ENCODE measurements around the gene TMSB10.
"Not testable (repeated sequence)": the region's sequence is repeated elsewhere in the genome, so short reads cannot be mapped to it uniquely, and the experiment has no call there.

Gene TMSB10

DNA sequence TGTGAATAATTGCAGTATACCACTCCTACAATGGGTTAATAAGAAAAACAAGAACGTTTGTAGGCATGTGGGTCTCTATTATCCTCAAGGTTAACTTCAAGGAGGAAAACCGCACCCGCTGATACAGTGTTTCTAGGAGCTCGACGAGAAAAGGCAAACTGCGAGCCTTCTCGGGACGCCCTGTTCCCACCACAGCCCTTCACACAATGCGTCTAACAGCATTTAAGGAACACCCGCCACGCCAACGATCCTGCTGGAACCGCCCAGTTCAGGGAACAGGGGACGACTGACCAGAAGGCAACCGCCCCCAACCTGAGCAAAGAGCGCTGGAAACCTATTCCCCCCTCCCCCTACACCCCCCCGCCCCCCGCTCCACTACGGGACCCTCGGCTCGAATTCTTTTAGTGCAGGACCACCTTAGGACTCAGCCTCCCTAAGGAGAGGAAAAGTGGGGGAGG lies 710 bp upstream of the TMSB10 start:
- no peak for DNase-seq (ENCODE audit: low spot score)

DNA sequence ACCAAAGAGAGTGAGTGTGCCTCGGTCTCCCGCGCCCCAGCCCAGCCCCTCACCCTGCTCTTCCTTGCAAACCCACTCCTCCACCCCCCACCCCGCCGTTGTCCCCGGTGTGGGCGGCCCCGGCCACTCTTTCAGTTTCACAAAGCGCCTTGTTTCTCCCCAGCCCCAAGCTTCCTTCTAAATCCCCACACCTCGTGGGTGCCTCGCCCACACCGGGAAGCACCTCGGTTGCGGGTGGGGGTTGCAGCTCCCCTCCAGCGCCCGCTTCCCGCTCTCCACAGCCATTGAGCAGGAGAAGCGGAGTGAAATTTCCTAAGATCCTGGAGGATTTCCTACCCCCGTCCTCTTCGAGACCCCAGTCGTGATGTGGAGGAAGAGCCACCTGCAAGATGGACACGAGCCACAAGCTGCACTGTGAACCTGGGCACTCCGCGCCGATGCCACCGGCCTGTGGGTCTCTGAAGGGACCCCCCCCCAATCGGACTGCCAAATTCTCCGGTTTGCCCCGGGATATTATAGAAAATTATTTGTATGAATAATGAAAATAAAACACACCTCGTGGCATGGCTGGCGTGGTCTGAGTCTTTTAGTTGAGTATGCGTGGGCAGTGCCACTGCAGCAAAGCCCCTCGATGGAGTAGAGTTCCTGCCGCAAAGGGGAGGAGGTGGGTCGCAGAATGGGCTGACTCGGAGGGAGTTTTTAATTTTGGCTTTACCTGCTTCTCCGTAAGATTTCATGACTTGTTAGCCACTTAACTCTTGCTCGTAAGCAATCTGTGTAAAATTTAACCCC lies 848 bp downstream of the TMSB10 start:
- no peak for DNase-seq (ENCODE audit: low spot score)

DNA sequence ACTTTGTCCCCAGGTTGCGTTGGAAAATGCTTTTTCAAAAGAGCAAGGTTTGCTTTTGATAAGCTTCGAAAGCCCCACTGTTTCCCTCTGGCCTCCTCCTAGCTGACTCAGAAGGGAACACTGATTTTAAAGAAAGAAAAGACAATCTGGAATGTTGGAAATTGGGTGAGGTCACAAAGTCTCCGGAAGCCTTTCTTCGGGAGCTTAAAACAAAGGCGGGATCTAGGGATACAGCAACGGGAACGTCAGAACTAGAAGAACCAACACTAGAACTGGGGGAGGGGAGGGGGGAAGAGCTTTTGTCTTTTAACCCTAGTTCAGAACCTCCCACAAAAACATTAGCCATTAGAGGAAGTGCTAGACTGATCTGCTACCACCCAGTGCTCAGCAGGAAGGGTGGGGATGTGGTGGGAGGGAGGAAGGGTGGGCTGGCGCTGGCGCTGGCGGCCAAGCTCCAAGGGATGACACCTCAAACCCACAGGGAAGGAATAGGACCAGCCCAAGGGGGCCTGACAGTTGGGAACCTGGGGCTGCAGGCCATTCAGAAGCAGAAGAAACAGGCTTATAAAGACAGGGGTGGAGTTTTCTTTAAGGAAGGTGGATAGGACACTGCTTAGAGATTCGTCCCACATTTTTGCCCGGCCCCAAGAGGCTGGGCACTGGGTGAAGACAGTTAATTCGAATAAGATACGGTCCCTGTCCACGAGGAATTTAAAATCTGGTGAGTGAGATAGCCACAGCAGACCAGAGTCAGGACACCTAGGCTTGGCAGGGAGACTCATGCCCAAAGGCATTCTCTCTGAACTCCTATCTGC lies 1.7 kb downstream of the TMSB10 start:
- no peak for DNase-seq (ENCODE audit: low spot score)

- no peak for DNase-seq (ENCODE audit: low spot score)
Measured at GRCh38 chr2:84908948-84909713, 3.7 kb downstream of the TMSB10 start.

- DNase-seq (ENCODE audit: low spot score) = no peak
Measured at GRCh38 chr2:84911135-84911678, 5.8 kb downstream of the TMSB10 start.

DNA sequence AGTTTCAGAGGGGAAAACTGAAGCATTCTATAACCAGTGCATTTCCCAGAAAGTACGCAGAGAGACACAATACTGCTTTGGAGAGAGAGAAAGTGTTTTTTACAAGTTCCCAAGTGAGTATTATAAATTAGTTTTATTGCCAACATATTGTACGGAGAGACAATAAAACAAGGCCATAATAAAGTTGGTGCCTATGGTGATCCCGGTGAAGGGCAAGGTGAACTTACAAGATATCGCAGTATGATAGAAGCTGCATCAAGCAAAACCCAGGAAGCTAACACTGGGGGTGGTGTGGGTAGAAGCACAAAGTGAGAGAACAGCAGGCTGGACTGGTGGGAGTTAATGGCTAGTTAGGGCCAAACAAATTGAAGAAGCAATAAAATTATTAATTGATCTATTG lies 7.5 kb downstream of the TMSB10 start:
- DNase-seq (ENCODE audit: low spot score) = no peak

GRCh38 chr2:84914334-84914733 lies 8.9 kb downstream of the TMSB10 start:
- DNase-seq (ENCODE audit: low spot score) = no peak

DNA sequence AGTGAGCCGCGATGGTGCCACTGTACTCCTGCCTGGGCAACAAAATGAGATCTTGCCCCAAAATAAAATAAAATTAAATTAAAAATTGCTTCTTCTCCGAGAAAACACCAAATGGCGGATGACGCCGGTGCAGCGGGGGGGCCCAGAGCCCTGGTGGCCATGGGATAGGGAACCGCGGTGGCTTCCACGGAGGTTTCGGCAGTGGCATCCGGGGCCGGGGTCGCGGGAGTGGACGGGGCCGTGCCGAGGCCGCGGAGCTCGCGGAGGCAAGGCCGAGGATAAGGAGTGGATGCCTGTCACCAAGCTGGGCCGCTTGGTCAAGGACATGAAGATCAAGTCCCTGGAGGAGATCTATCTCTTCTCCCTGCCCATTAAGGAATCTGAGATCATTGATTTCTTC lies 10.2 kb downstream of the TMSB10 start:
- not testable (repeated sequence) for DNase-seq (ENCODE audit: low spot score)

GRCh38 chr2:84917821-84918220 lies 12.4 kb downstream of the TMSB10 start:
- DNase-seq (ENCODE audit: low spot score) = not testable (repeated sequence)

DNA sequence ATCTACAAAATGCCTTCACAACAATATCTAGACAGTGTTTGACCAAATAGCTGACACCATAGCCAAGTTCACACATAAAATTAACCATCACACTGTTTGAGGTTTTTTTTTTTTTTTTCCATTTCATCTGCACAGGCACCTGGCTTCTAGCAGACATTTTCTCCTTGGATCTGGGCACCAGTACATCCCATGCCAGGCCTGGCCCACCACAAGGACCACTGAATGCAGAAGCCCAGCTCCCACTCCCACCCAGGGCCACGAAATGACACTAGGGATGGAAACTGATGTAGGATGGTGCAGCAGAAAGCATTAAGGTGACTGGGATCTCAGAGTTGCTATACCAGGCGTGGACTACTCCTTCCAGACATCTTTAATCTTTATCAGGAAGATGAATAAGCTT lies 13.0 kb downstream of the TMSB10 start:
- no peak for DNase-seq (ENCODE audit: low spot score)

DNA sequence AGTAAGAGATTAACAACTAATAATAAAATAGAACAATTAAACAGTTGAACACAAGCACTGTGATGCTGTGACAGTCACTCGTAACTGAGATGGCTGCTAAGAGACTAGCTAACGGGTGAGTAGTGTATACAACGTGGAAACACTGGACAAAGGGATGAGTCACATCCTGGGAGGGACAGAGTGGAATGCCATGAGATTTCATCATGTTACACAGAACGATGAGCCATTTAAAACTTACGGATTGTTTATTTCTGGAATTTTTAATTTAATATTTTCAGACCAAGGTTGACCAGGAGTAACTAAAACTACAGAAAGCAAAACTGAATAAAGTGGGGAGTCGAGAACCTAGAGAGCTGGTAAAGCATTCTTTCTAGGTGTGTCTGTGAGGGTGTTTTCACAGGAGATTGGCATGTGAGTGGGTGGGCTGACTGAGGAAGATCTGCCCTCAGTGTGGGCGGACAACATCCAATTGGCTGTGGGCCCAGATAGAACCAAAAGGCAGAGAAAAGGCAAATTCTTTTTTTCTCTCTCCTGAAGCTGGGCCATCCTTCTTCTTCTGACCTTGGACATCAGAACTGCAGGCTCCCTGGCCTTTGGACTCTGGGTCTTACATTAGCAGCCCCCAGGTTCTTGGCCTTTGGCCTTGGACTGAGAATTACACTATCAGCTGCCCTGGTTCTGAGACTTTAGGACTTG lies 14.6 kb downstream of the TMSB10 start:
- DNase-seq (ENCODE audit: low spot score) = no peak

DNA sequence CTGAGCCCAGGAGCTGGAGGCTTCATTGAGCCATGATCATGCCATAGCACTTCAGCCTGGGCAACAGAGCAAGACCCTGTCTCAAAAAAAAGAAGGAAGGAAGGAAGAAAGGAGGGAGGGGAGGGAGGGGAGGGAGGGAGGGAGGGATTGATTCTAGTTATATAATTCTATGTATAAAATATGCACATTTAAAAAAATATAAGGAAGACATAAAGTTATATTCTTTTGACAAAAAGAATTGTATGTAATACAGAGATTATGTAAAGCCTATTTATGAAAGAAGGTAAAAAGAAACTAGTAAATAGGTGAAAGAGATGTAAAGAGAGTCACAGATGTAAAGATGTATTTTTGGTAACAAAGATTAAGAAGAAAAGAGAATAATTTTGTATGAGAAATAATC lies 17.6 kb downstream of the TMSB10 start:
- DNase-seq (ENCODE audit: low spot score) = no peak

DNA sequence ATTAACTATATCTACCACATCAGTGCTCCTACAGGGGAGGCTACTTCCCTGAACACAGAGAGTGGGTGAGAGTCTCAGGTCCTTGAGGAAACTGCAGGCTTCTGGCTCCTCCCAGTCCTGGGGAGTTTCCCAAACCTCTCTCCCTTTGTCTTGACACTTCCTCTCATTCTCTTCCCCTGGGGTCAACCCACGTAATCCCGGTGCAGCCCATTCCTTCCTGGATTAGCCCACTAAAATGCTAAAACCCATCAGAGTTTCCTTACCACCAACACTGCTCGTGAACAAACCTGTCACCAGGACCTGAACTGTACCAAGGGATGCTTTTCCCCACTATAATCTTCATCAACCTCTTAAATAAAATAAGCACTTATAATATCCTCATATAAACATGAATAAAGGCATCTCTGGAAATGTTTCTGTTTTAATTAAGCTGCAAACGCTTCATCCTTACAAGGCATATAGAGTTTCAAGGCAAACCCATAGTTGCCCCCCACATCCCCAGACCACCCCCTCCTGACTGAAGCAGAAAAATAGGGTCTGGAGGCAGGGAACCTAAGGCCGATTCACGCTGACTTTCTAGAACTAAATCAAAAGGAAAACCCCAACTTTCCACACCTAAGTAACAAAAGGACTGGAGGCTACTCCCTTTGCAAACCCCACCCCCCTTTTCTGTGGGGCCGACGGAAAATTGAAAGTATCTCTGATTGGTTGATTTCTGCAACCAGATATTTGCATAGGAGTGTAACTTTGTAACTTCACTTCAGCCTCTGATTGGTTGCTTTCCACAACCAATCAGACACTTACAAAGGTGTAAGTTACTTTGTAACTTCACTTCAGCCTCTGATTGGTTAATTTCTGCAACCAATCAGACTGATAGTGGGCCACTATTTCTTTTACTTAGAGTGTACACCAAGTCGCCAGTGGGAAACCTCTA lies 19.0 kb downstream of the TMSB10 start:
- peak; percentile 38 for DNase-seq (ENCODE audit: low spot score)

GRCh38 chr2:84925336-84925723 lies 19.9 kb downstream of the TMSB10 start:
- DNase-seq (ENCODE audit: low spot score) = no peak

- DNase-seq (ENCODE audit: low spot score) = peak; percentile 95
Measured at GRCh38 chr2:84925724-84926376, 20.4 kb downstream of the TMSB10 start.

DNA sequence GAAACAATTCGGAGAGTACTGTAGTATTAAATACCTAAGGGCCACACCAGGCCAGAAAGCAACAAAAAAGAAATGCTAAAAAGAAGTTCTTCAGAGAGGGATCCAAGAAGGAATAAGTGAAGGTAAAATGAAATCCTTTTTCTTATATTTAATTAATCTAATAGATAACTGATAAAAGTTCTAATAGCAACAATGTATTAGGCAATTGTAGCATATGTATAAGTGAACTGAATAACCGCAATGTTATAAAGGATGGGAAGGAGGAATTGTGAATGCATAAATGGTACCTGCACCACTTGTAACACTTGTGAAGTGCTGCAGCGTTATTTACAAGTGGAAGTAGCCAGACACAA lies 21.8 kb downstream of the TMSB10 start:
- no peak for DNase-seq (ENCODE audit: low spot score)

DNA sequence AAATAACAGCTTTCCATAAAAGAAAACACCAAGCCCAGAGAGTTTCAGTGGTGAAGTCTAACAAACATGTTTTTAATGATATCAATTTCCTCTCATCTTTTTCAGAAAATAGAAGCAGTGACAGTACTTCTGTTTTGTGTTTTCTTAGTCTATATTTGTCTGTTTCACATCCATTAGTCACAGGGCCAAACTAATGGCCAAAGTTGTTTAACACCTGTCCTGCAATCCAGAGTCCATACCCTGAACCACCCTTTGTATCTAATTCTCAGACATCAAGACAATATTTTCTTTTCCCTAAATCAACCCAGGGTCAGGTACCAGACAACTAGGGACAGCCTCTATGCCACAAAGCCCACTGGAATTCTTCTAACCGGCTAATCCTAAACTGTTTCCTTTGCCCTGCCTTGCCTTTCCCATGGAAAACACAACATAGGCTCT lies 25.9 kb downstream of the TMSB10 start:
- no peak for DNase-seq (ENCODE audit: low spot score)

GRCh38 chr2:84938194-84938879 lies 32.9 kb downstream of the TMSB10 start:
- DNase-seq (ENCODE audit: low spot score) = no peak

- no peak for DNase-seq (ENCODE audit: low spot score)
Measured at GRCh38 chr2:84939426-84940087, 34.1 kb downstream of the TMSB10 start.

All from hematopoietic multipotent progenitor cell treated with erythropoietin and hydrocortisone succinate and interleukin-3 and kit ligand, for 15 days (in vitro differentiated cells).